ENCODE results near the gene PRTG.
"Not testable (repeated sequence)": the region's sequence is repeated elsewhere in the genome, so short reads cannot be mapped to it uniquely, and the experiment has no call there.

The PRTG gene

DNA sequence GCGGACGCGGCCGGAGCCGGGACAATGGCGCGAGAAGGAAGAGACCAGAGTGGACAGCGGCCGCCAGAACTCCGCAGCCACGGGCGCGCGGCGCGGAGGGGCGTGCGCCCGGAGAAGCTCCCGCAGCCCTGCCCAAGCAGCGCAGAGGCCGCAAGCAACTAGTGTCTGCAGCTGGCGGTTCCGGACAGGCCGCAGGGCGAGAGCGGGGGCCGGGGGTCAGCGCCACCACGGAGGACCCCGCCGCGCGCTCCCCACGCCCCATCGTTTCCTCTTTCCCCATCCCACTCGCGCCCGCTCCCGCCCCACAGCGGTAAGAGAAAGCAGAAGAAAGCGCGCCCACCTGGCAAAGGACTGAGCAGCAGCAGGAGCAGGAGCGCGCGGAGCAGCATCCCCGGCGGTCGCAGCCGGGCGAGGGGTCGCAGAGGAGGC is 440 bp downstream of the PRTG start:
- peak; percentile 36 for DNase-seq (ENCODE audit: low read depth)

DNA sequence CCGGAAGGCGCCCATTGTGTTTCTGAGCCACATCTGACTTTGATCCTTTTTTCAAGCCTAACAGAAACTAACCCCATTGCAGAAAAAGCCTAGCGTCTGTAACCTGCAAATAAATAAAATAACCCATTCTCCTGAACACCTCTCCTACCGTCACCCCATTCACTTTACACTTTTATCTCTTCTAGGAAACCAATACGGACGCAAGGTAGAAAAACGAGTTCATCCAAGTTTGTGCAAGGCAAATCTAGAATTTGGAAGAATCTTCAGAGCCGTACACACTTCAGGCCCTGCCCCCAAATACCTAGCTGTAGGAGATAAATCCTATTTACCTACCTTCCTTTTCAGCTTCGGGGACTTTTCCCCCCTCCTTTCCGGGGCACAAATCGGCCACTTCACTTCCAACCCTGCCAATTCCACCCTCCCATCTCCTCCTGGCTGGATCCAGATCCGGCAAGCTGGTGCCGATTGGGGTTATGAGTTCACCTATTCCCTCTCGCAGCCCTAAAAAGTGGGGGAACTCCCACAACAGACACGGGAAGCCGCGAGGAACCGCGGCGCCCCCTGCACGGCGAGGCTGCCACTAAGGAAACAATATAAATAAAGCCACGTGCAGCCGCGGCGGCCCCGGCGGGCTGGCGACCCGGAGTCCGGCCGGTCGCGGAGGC is 987 bp downstream of the PRTG start:
- DNase-seq (ENCODE audit: low read depth) = no peak

DNA sequence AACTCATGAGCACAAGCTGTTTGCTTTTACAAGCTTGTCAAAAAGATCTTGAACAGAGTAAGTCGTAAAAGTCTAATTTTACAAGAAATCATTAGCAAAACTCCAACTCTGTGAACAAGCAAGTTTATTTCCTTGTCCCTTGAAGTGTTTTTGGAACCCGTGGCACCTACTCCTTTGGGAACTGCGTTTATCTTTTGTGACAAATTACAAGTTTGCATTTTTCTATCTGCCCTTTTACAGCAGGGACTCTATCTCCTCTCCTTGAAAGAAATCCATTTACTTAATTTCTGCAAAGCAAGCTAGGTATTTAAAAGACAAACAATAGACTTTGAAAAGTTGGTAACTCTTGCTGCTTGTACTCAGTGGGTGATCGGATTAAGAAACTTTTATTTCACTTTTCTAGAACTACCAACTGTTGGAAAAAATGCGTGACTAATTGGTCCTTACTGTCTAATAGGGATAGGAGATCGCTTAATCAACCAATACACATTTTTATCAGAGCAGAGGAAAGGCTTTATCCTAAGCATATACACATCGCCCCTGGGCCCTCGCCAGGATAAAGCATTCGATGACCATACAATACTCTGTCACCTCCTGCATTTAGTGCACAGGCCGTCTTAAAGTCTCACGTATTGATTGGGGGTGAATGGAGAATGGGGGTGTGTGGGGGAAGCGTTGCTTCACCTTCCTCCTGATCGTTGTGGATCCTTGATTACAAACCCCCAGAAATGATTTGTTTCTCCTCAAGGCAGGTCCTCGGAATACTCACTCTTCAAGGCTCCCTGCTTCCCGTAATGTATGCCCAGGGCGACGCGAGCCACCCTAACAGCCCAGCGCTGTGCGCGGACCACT is 1.7 kb downstream of the PRTG start:
- DNase-seq (ENCODE audit: low read depth) = peak; percentile 31

DNA sequence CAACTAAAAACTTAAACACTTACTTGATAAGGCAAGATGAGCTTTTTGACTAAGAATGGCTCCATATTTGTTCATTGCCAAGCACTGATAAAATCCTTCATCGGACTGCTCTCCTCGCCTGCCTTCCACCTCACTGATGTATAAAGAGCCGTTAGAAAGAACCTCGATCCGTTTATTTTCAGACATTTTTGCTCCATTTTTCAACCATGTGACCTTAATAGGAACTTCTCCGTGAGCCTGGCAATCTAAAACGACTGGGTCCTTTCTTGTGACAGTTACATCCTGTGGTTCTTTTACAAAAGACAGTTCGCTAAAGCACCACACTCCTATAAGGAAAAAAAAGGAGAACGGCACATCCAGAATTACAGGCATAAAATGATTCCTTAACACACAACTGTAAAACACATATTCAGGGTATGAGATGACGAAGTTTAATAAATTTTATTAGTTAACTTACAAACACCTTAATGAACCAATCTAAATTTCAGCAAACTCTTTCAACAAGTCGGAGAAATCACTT is 2.5 kb downstream of the PRTG start:
- DNase-seq (ENCODE audit: low read depth) = no peak

DNA sequence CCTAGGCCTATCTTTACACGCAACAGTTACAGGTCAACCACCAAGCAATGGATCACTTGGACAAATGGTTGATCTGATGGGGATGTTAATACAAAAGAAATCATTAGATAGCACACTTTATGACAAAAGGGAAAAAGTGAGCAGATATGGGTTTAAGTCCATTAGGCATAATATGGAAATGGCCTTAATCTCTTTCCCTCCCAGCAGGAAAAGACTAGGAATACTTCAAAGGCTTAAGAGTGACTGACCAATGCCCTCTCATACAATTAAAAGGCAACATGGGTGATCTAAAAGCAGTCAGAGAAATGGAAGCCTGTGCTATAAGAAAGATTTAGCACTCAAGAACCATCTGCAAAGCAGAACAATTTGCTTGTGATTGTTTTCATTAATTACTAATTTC is 3.3 kb downstream of the PRTG start:
- DNase-seq (ENCODE audit: low read depth) = no peak

DNA sequence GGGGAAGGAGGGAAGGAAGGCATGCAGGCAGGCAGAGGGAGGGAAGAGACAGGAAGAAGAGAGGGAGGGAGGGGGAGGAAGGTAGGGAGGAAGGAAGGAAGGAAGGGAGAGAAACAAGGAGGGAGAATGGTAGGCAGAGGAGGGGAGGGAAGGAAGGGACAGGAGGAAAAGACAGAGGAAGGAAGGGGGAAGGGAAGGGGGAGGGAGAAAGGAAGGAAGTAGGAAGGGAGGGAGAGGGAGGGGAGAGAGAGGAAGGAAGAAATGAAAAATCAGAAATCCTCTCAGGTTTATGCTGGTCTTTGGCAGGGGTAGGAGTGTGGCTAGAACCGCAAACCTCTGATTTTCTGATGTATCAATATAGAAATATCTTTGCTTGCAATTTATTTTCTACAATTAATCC is 4.2 kb downstream of the PRTG start:
- DNase-seq (ENCODE audit: low read depth) = no peak

DNA sequence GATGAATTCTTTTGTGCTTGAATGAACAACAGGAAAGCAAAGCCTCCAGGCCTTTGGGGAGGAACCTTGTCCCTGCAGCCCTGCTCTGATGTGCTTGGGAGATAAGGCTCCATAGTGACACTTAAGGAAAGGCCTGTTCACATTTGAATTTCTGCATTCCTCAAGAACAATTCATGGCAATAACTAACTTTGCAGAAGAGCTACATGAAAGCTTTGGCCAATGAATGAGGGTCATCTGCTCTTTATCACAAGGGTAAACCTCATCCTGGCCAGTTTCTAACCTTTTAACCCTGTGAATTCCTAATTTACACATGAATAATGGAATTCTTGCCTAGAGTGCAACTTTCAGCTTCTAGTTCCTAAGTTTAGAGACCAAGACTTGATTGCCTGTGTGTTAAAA is 5.6 kb downstream of the PRTG start:
- DNase-seq (ENCODE audit: low read depth) = peak; percentile 62

DNA sequence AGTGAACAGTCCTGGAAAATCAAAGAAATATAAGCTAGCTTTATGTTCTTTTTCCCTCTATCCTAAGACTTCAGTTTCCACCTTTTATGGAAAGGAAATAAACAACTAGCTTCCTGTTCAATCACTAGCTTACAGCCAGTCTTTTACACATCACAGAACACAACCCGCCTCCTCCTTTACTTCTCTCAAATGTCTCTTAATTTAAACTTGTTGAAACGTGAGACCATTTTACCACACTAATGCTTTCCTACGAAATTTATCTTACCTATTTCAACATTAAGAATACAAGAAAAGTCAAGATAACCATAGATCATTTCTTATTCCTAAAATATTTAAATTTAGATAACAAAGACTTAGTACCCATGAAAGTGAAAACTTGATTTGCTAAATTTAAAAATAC is 6.2 kb downstream of the PRTG start:
- no peak for DNase-seq (ENCODE audit: low read depth)

DNA sequence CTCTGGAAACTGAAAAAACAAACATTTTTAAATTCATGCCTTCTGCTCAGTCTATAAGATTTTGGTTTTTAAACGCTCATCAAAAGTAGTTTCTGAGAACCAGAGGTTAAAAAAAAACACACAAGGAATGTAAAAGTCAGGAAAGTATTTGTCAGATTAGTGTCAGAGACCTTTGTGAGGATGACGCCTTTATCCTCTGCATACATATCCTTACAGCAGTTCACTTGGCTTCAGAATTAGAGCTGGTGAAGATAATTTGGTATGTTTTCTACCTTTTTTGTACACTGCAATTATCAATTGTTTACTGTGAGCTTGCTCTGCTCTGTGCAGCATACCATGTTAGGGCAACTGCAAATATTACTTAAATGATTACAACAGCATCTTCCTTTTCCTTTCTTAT is 8.3 kb downstream of the PRTG start:
- DNase-seq (ENCODE audit: low read depth) = no peak

DNA sequence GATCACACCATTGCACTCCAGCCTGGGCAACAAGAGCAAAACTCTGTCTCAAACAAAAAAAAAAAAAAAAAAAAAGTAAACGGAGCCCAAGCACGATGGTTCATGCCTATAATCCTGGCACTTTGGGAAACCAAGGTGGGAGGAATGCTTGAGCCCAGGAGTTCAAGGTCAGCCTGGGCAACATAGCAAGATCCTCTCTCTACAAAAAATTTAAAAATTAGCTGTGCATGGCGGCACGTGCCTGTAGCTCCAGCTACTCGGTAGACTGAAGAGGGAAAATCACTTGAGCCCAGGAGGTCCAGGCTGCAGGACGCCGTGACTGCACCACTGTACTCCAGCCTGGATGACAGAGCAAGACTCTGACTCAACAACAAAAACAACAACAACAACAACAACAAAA is 9.5 kb downstream of the PRTG start:
- not testable (repeated sequence) for DNase-seq (ENCODE audit: low read depth)

DNA sequence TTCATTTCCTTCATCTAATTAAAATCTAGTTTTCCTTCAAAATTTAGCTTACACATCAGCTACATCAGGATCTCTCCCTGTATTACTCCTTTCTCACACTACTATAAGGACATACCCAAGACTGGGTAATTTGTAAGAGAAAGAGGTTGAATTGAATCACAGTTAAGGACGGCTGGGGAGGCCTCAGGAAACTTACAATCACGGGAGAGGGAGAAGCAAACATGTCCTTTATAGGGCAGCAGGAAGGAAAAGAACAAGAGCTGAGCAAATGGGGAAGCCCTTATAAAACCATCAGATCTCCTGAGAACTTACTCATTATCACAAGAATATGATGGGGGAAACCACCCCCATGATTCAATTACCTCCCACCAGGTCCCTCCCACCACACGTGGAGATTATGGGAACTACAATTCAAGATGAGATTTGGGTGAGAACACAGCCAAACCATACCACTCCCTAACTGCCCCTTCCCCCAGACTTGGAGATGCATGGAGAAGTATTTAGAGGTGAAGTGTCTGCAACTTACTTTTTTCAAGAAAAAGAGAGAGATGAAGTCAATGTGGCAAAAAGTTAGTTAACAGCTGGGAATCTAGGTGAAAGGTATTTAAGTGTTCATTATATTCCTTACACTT is 21.3 kb downstream of the PRTG start:
- no peak for DNase-seq (ENCODE audit: low read depth)

DNA sequence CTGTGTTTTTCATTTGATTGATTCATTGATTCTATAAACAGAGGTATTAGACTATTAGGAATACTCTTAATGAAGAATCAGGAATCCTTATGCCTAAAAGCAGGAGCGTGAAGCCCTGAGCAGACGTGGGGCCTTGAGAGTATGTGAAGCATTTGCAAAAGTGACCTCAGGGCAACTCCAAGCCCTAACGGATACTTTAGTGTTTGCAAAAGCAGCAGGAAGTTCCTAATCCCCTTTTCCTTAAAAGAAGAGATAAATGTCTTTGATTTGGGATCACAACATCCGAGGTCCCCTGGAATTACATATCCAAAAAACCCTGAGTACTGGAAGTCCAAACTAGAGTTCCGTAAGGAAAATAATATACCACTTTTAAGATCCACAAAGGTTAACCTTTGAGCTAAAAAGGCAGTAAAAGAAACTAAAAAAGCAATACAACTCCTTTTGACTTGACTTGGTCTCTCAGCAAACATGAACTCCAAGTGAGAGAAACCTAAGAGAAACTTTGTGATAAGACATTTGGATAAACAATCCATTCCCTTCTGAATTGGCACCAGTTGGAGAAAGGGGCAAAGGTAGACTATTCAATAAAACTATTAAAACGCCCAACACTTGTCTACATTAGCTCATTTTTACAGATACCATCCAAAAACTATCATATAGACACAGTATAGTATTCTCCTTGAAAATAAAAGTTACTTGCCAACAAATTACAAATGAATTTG is 27.4 kb downstream of the PRTG start:
- peak; percentile 15 for DNase-seq (ENCODE audit: low read depth)

DNA sequence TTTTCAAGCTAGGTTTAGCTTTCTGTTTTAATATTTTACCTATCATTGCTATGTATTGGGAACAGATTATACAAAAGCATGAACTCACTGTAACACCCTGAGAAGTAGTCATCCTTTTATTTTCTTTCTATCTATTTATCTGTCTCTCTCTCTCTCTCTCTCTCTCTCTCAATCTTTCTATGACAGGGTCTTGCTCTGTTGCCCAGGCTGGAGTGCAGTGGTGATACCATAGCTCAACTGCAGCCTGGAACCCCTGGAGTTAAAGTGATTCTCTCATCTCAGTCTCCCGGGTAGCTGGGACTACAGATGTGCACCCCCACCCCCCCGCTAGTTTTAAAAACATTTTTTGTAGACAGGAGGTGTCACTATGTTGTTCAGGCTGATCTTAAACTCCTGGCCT is 28.9 kb downstream of the PRTG start:
- DNase-seq (ENCODE audit: low read depth) = no peak

DNA sequence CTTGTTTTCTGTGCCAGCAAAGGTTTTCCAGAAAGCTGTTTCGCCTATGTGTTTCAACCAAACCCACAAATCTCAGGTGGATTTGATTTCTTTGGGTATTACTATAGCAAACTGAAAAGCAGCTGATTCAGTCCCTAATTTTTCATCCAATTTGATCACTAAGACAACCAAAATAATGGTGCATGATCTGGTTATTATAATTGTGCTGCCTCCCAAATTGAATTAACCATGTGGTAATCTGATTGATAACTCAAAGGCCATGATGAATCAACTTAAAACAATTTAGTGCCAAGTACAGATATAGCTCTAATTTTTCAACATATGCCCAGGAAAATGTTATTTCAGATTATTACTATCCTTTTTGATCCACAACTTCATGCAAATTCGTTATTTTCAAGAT is 30.6 kb downstream of the PRTG start:
- no peak for DNase-seq (ENCODE audit: low read depth)

DNA sequence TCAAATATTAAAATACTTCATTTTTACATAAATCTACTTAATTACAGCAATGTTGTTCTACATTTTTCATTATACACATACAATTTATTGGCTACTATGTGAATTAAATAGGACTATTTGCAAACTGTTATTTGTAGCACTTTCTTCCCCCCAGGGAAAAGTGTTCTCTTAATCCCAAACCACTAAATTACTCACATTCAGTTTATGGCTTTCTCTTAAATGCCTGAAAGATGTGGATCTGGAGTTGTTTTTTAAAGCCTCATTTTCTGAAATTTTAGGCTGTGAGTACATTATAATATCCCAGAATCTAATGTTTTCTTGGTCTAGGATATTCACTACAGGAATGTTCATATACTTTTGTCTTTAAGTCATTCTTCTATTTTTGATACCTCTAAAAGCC is 32.7 kb downstream of the PRTG start:
- DNase-seq (ENCODE audit: low read depth) = peak; percentile 57

DNA sequence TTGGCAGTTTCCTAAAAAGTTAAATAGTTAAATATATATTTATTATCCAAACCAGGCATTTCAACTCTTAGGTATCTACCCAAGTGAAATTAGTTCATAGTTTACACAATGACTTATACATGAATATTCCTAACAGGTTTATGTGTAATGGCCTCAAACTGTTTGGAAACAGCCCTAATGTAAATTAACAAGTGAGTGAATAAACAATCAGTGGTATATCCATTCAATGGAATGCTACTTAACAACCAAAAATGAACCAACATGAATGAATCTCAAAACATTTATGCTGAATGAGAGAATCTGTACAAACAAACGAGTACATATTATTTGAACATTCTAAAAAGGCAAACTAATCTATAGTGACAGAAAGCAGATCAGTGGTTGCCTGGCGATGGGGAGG is 33.5 kb downstream of the PRTG start:
- no peak for DNase-seq (ENCODE audit: low read depth)

DNA sequence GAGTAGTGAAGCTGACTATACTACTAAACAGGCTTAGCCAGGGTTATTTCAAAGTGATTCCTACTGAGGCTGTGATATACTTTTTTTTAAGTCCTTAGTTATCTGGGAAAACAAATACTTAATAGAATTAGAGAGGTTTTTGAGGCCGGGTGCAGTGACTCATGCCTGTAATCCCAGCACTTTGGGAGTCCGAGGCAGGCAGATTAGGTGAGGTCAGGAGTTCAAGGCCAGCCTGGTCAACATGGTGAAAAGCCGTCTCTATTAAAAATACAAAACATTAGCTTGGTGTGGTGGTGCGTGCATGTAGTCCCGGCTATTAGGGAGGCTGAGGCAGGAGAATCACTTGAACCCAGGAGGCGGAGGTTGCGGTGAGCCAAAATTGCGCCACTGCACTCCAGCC is 34.2 kb downstream of the PRTG start:
- no peak for DNase-seq (ENCODE audit: low read depth)

DNA sequence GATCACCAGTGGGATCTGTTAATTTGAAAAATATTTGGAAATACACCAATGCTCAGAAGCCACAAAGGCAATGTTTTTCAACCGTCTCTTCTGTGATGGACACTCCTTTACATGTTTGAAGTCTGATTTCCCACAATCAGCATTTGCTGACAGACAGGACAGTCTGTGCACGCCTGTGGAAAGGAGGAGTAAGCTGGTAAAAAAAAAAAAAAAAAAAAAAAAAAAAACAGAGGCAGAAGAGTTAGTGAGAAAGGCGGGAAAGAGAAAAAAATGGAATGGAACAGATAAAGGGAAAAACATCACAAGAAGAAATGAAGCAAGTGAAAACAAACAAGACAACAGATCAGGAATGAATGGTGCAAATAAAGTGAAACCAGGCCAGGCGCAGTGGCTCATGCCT is 35.0 kb downstream of the PRTG start:
- DNase-seq (ENCODE audit: low read depth) = no peak

DNA sequence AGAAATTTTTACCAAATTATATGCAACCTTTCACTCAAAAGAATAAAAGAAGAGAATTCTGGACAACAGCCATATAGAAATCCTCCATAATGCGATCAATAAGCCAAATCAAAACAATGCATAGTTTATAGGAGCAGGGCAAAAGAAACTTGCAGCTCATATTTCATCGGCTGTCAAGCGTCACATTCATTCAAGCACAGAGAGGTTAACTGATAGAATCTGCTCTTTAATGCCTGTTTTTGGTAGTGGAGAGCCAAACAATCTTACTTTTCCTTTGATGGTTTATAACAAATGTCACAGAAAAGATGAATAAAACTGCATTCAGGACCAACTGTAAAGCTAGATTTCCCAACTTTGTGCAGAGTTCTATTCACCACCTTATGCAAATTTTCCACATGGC is 35.4 kb downstream of the PRTG start:
- DNase-seq (ENCODE audit: low read depth) = no peak

DNA sequence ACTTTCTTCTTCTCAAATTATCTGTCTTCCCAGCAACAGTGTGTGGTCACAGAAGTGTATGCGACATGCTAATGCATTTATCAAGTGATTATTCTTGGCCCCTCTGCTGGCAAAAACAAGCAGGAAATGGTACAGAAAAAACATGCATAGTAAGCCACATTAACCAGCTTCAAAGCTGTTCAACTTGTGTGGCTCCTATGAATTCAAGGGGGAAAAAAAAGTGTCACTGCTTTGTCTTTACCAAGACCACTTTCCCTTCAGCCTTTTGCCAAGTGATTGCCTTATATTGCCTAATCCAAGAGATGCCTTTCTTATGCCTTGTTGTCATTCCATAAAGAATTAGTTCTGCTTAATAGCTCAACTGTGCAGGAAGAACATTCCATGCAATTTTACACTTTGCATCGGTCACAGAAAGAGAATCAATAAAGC is 39.1 kb downstream of the PRTG start:
- peak; percentile 63 for DNase-seq (ENCODE audit: low read depth)

DNA sequence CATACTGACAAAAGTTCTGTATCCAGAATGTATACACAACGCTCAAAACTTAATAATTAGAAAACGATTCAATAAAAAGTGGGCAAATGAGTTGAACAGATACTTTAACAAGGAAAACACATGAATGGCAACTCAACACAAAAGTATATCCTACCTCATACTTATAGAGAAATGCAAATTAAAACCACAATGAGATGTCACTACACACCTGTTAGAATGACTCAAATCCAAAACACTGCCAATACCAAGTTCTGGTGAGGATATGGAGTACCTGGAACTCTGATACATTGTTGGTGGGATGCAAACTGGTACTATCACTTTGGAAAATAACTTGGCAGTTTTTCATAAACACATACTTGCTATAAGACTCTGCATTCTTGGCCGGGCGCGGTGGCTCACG is 42.1 kb downstream of the PRTG start:
- DNase-seq (ENCODE audit: low read depth) = no peak

DNA sequence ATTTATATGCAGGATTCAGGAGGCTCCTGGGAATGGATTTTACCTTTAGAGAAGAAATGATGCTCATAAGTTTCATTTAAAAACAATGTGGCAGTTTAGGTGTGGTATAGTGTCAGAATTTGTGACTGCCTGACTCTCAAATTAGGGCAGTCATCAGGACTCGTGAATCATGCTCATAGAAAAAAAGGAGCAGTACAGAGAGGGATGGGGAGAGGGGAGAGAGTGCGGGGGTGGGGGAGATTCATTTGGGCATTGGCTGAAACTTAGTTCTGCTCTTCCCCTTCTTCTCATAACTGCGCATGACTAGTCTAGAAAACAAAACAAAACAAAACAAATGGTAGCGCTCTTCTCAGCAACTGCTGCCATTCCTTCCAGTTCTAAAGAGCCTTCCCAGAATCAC is 44.3 kb downstream of the PRTG start:
- DNase-seq (ENCODE audit: low read depth) = no peak
